Mucosa of rectum (tissue), 2 donors: Measurements from ENCODE around the gene MED6.

Experiments
- H3K27ac ChIP-seq, 2 donors: one replicate each; pipeline ENCODE4 v1.7.0; 2013; ENCODE audit warnings: inconsistent platforms in 2 of 2, low read depth in 2 of 2, low read length in 2 of 2
- H3K27me3 ChIP-seq, 2 donors: one replicate each; pipeline ENCODE4 v1.7.0; 2013; ENCODE audit warnings: low read length in 2 of 2; ENCODE audit not compliant: control insufficient read depth in 2 of 2, insufficient read depth in 2 of 2
- H3K36me3 ChIP-seq, 2 donors: one replicate each; pipeline ENCODE4 v1.7.0; 2013; ENCODE audit warnings: low read length in 2 of 2; ENCODE audit not compliant: control insufficient read depth in 2 of 2, insufficient read depth in 2 of 2
- H3K4me1 ChIP-seq, 2 donors: one replicate each; pipeline ENCODE4 v1.7.0; 2013; ENCODE audit warnings: low read length in 2 of 2, mild to moderate bottlenecking in 1 of 2; ENCODE audit not compliant: control insufficient read depth in 2 of 2, insufficient read depth in 2 of 2
- H3K4me3 ChIP-seq, 2 donors: one replicate each; pipeline ENCODE4 v1.7.0; 2013; ENCODE audit warnings: low read length in 2 of 2
- H3K9ac ChIP-seq, 2 donors: one replicate each; pipeline ENCODE4 v1.7.0; 2013; ENCODE audit warnings: low read length in 2 of 2, low read depth in 1 of 2, mild to moderate bottlenecking in 1 of 2
- H3K9me3 ChIP-seq, 2 donors: one replicate each; pipeline ENCODE4 v1.7.0; 2013; ENCODE audit warnings: low read length in 2 of 2; ENCODE audit not compliant: control insufficient read depth in 2 of 2
- donor health status: healthy.
- donor health status: Normal muscosa, but diverticular disease.

Gene MED6

DNA sequence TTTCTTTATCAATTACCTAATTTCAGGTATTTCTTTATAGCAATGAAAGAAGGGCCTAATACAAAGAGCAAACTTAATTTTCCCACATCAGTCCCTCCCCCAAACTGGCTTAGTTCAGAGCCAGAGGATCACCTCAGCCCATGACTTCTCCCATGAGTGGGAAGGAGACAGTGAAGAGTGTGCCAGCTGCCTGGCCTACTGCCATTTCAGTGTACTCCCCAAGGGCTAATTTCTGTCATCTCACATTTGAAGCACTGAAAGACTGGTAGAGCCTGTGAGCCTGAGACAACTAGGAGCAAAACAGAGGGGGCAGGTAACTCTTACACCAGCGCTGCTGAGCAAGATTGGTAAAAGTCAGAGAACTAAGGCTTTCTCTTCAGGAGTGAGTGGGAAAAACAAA, 36.6 kb downstream of the MED6 start:
- no peak overlapping the region for H3K27ac ChIP-seq
- H3K4me3 ChIP-seq: no peak overlapping the region
- no peaks in the 10 kb centered on the region for H3K4me1 ChIP-seq
- H3K36me3 ChIP-seq: peaks cover 4% of the 10 kb centered on the region in 2 donors
- no peak overlapping the region for H3K9ac ChIP-seq
- peaks cover 0 to 6% of the 10 kb centered on the region in 2 donors for H3K9me3 ChIP-seq
- H3K27me3 ChIP-seq: no peaks in the 10 kb centered on the region

DNA sequence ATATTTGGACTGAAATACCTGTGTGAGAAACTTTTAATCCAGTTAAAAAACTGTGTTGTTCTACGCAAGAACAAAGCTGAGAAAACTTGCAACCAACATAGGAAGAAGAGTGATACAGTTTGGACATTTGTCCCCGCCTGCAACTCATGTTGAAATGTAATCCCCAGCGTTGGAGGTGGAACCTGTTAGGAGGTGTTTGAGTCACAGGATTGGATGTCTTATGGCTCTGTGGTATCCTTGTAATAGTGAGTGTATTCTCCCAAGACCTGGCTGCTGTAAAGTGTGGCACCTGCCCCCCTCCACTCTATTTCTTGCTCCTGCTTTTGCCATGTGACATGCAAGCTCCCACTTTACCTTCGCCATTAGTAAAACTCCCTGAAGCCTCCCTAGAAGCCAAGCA, 37.0 kb downstream of the MED6 start:
- H3K36me3 ChIP-seq: peaks cover 4% of the 10 kb centered on the region in 2 donors
- H3K27ac ChIP-seq: no peak overlapping the region
- no peak overlapping the region for H3K4me3 ChIP-seq
- no peaks in the 10 kb centered on the region for H3K27me3 ChIP-seq
- no peaks in the 10 kb centered on the region for H3K4me1 ChIP-seq
- H3K9ac ChIP-seq: no peak overlapping the region
- H3K9me3 ChIP-seq: peaks cover 0 to 6% of the 10 kb centered on the region in 2 donors

DNA sequence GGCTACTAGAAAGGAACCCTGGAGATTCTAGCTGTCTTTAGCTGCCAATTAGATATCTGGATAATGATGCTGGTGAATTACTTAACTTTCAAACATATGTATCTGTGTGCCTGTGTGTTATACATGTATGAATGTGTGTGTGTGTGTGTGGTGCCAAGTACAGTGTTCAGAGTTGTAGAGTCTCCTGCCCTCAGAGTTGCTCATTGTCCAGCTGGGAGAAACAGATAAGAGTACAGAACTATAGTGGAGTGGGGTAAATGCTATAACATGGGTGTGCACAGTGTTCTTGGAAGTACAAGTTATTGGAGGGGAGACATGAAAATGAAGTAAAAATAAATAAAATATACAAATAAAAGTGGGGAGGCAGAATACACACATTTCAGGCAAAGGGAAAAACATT, 42.1 kb downstream of the MED6 start:
- no peak overlapping the region for H3K4me3 ChIP-seq
- no peaks in the 10 kb centered on the region for H3K27me3 ChIP-seq
- H3K4me1 ChIP-seq: no peaks in the 10 kb centered on the region
- H3K9me3 ChIP-seq: peaks cover 0 to 3% of the 10 kb centered on the region in 2 donors
- no peak overlapping the region for H3K9ac ChIP-seq
- no peak overlapping the region for H3K27ac ChIP-seq
- no peaks in the 10 kb centered on the region for H3K36me3 ChIP-seq

DNA sequence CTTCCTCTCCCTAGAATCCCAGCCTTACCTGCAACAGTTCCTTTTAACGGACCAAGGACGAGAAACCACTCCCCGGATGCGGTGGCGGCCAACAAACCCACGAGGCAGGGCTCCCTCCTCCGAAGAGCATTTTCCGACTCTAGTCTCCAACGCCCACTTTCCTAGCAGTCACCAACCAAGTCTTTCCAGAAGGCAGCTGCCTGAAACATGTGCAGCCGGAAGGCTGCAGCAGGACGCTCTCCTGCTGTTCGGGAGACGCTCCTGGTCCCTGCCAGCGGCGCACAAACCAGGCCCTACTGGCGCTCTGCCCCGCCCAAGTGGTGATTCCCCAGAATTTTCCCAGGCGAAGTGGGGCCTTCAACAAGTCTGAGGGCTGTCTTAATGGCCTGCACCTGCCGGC, 44.6 kb downstream of the MED6 start:
- Histone ChIP-seq H3K4me1 (no peaks in the 10 kb centered on the region), H3K27ac (no peak overlapping the region), H3K9me3 (no peaks in the 10 kb centered on the region)

DNA sequence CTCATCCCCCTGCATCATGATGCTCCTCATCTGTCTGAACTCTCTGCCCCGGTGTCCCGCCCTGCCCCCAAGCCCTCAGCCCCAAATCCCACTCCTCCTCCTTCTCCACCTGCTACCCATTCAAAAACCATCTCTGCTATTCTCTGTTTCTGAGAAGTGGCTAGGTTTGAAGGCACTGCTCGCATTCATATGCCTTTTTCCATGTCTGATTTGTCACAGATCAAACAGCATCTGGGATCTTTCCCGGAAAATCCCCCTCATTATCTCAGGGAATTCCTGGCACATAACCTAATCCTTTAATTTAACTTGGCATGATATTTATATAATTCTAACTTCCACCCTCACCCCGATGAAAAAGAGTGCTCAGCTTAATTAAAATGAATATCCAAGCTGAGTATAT, 62.4 kb downstream of the MED6 start:
- Histone ChIP-seq H3K27me3 (no peaks in the 10 kb centered on the region), H3K9me3 (no peaks in the 10 kb centered on the region), H3K36me3 (no peaks in the 10 kb centered on the region), H3K27ac (no peak overlapping the region), H3K9ac (no peak overlapping the region), H3K4me1 (no peaks in the 10 kb centered on the region), H3K4me3 (no peak overlapping the region)

More for the DNA sequence above, 44.6 kb downstream of the MED6 start:
- H3K27me3 ChIP-seq: no peaks in the 10 kb centered on the region
- H3K9ac ChIP-seq: no peak overlapping the region
- H3K4me3 ChIP-seq: no peak overlapping the region
- no peaks in the 10 kb centered on the region for H3K36me3 ChIP-seq

DNA sequence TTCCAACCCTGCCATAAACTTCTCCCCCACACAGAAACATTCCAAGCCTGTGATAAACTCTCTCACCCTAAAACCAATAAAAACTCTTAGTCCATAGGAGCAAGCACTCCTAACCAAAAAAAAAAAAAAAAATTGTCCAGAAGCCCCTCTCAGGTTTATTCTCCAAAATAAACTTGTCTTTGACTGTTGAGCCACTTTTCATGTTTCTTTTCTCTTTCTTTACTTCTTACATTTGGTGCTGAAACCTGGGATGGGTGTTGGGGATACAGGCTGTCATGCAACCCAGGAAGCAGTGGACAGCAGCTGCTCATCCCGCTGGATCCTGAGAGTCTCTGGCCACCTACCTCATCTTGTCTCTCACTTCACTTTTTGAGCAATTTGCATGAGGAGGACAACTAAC, 63.6 kb downstream of the MED6 start:
- Histone ChIP-seq H3K4me3 (no peak overlapping the region), H3K27ac (no peak overlapping the region), H3K36me3 (no peaks in the 10 kb centered on the region), H3K9me3 (no peaks in the 10 kb centered on the region), H3K27me3 (no peaks in the 10 kb centered on the region), H3K4me1 (no peaks in the 10 kb centered on the region), H3K9ac (no peak overlapping the region)

DNA sequence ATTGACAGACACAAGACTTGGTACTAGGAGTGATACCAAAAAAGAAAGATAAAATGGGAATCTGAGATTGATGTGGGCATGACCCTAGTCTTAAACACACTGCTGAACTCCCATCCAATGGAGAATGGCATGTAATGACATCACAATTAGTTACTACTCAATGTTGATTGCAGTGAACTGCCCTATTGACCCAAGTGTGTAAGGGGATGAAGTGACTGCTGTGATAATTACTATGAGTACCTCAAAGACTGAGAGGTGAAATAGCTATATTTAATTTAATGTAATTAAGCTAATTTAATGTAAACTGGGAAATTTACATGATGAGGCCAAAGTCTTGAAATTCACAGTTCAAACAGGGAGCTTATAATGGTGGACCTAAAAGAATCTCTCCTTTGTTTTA, 65.6 kb downstream of the MED6 start, which contains the start of gene ADAM20:
ADAM20 (minus strand) TSS at position 101 of the 400 bp plus-strand sequence. CDS start 10,247 bp downstream, outside the sequence.
- no peaks in the 10 kb centered on the region for H3K36me3 ChIP-seq
- no peaks in the 10 kb centered on the region for H3K27me3 ChIP-seq
- no peak within 1 kb of the TSS for H3K9ac ChIP-seq
- no peak within 1 kb of the TSS for H3K4me3 ChIP-seq
- no peaks in the 10 kb centered on the region for H3K4me1 ChIP-seq
- no peak within 1 kb of the TSS for H3K27ac ChIP-seq
- H3K9me3 ChIP-seq: no peaks in the 10 kb centered on the region
